Stimulated activated CD8-positive, alpha-beta memory T cell treated with anti-CD3 and anti-CD28 coated beads, Interleukin-12 subunit alpha, Interleukin-12 subunit beta, amount 100 ng/mL, for 4 hours (primary cell): ENCODE data around the gene TESK1.

Experiments
- DNase-seq: peaks from one replicate; pipeline ENCODE4 v3.0.0-alpha.2; 2020; ENCODE audit warnings: low read depth

Gene TESK1

DNA sequence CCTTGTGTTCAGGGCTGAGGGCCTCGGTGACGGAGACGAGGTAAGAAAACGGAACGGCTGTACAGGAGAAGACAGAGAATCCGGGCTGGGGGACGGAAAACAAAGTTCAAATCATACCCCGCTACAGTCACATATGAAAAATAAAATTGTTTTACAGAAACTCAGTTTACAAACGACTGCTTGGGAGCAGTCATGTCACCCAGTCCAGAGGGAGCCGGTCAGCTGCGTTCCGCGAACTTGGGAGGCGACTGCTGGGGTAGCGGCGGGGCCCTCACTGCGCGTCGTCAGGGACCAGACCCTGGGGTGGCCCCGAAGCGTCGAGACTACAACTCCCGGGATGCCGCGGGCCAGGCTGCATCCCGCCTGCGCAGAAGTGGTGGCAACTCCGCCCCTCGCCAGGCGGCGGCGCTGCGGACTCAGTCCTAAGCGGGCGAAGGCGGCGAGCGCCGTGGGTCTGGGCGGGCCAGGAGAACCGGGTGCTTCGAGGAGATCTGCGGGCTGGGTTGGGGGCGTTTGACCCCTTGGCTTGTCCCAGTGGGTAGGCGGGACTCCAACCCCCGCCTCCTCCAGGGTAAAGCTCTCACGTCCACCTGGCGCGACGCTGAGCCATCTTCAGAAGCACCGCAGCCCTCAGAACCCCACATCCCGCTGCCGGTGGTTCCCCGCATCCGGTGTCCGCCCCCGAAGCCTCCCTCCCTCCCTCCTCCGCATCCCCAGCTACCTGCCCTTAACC, 41.6 kb downstream of the TESK1 start:
- peak; percentile 83 for DNase-seq

DNA sequence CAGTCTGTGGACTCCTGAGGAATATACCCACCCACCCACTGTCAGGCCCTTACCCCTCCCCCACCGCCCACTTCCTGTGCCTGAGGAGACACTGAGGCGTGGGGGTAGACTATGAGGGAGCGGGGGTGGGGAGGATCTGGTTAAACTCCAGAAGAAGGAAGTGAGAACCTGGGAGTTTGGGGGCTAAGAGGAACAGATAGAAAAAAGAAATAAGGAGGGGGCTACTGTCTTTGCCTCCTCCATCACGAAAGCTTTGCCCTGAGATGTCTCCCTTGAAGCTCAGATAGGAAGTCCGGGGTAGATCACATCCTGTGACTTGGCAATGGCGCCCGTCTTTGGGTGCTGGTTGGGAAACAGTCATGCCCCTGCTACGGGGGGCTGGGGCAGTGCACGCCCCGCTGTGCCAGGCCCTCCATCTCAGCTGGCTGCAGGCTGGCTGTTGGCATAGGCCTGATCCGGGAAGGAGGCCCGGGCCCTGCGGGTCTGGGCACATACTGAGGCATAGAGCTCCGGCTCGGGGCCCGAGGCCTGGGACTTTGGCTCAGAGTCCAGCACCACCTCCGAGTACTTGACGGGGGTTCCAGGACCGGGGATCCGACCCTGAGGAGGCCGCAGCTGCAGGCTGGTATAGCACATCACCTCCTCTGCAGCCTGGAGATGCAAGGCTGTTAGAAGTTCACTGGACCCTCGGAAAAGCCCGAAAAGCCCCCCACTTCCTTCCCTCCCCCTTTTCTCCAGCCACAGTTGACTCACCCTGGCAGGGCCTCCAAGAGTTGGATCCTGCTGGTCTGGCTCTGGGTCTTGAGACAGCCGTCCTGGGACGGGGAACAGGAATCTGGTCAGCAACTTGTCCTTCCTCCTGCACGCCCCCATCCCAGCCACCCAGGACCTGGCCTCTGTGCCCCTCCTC, 44.6 kb downstream of the TESK1 start:
- DNase-seq, result no peak

GRCh38 chr9:35650341-35651158, 45.5 kb downstream of the TESK1 start, which contains the start of gene SIT1:
Gene SIT1, minus strand, starts transcription at chr9:35650931. Its CDS starts 78 bp downstream, at chr9:35650853.
- no peak for DNase-seq

DNA sequence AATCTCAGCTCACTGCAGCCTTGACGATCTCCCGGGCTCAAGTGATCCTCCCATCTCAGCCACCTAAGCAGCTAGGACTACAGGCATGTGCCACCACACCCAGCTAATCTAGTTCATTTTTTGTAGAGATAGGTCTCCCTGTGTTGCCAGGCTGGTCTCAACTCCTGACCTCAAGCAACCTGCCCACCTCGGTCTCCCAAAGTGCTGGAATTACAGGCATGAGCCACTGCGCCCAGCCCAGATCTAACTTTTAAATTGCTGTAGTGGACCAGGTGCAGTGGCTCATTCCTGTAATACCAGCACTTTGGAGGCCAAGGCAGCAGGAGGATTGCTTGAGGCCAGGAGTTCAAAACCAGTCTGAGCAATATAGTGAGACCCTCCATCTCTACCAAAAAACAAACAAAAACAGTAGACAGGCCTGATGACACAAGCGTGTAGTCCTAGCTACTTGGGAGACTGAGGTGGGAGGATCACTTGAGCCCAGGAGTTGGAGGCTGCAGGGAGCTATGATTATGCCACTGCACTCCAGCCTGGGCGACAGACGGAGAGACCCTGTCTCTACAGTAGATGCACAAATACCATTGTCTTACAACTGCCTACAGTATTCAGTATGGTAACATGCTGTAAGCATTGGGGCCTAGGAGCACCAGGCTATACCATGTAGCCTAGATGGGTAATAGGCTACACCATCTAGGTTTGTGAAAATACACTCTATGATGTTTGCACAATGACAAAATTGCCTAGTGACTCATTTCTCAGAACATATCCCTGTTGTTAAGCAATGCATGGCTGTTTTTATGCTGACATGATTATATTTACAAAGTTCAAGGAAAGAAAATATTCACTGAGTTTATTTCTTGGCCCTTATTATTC, 47.1 kb downstream of the TESK1 start:
- DNase-seq, result no peak

DNA sequence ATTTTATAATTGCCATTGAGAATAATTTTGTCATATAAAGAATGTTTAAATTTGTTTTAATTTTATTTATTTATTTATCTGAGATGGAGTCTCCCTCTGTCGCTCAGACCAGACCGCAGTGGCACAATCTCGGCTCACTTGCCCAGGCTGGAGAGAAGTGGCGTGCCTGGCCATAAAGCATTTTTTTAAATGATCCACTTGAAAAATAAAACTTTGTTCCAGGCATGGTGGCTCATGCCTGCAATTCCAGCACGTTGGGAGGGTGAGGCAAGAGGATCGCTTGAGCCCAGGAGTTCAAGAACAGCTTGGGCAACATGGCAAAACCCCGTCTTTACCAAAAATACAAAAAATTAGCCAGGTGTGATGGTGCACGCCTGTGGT, 47.8 kb downstream of the TESK1 start:
- no peak for DNase-seq

- no peak for DNase-seq
These were observed 48.5 kb downstream of the TESK1 start for GRCh38 chr9:35653611-35654010.

DNA sequence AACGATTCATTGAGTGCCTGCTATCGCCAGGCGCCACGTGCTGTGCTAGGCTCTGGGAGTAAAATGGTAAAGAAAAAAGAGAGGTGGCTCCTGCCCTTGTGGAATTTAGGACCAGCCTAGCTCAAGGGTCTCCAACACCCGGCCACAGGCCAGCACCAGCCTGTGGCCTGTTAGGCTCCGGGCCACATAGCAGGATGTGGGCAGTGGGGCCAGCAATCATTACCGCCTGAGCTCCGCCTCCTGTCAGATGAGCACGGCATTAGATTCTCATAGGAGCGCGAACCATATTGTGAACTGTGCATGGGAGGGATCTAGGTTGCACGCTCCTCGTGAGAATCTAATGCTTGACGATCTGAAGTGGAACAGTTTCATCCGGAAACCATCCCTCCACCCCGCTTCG, 51.3 kb downstream of the TESK1 start:
- DNase-seq, result no peak

- no peak for DNase-seq
These were observed 51.9 kb downstream of the TESK1 start for GRCh38 chr9:35656831-35657545.

- peak; percentile 87 for DNase-seq
These were observed 52.6 kb downstream of the TESK1 start, which contains the start of gene RMRP for GRCh38 chr9:35657546-35658136. Gene RMRP, minus strand, starts transcription at chr9:35658019.

- peak; percentile 77 for DNase-seq
These were observed 53.3 kb downstream of the TESK1 start, which contains the start of gene CCDC107 for GRCh38 chr9:35658137-35658967. Gene CCDC107, plus strand, starts transcription at chr9:35658292. Its CDS starts 88 bp downstream, at chr9:35658380.

DNA sequence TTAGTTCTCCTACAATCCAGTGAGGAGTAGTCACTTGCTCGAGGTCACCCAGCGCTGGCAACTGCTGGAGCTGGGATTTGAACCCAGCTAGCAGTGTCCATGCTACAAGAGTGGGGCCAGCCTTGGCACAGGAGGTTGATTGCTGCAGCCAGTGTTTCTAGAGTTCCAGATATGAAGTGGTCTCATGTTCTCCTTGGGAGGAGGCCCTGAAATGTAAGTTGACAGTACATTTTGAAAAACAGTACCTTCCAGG, 53.8 kb downstream of the TESK1 start:
- DNase-seq, result no peak

- DNase-seq, result no peak
These were observed 54.3 kb downstream of the TESK1 start for GRCh38 chr9:35659340-35659739.
